Kidney epithelial cell (primary cell): Measurements from ENCODE around the gene ASB5. TPM values are rescaled to one million over a fixed set of nuclear protein-coding genes. Genes with fewer than 3 reads are reported as not detected.
"Not testable (repeated sequence)": the region's sequence is repeated elsewhere in the genome, so short reads cannot be mapped to it uniquely, and the experiment has no call there.

Source experiments
- DNase-seq: peaks from one replicate; pipeline ENCODE4 v3.0.0-alpha.2; 2010; ENCODE audit warnings: low read depth
- H3K27me3 ChIP-seq: 2 replicates; pipeline ENCODE4 v1.6.0; 2011; ENCODE audit warnings: low read length; ENCODE audit not compliant: control insufficient read depth, insufficient read depth
- H3K36me3 ChIP-seq: 2 replicates; pipeline ENCODE4 v1.5.1; 2011; ENCODE audit warnings: low read length; ENCODE audit not compliant: control insufficient read depth, insufficient read depth
- H3K4me3 ChIP-seq: 2 replicates; pipeline ENCODE4 v1.5.1; 2011; ENCODE audit warnings: low read depth, mild to moderate bottlenecking, control low read depth, low read length
- CTCF ChIP-seq: IDR thresholded peaks from 2 replicates; pipeline ENCODE4 v1.5.1; 2011; ENCODE audit warnings: mild to moderate bottlenecking, moderate library complexity, low read length, control low read depth, inconsistent platforms; ENCODE audit not compliant: insufficient read depth, poor library complexity, severe bottlenecking
- total RNA-seq: library from RNA; depleted of rRNA; stranded (reverse); fragments of >200 nt; gene quantifications from 2 replicates; pipeline ENCODE4 v1.2.3, GENCODE V29; 2015

ASB5 gene
- total RNA-seq, 1 donor from 2014 or later: not detected

- no peak for DNase-seq
- no peak overlapping the region for H3K4me3 ChIP-seq
- no peak for TF ChIP-seq CTCF
- no peaks in the 10 kb centered on the region for H3K27me3 ChIP-seq
- no peaks in the 10 kb centered on the region for H3K36me3 ChIP-seq
Measured at GRCh38 chr4:176217510-176217909, 51.5 kb downstream of the ASB5 start.

GRCh38 chr4:176212351-176212750 lies 56.7 kb downstream of the ASB5 start:
- not testable (repeated sequence) for H3K36me3 ChIP-seq, DNase-seq, H3K27me3 ChIP-seq, H3K4me3 ChIP-seq

- H3K4me3 ChIP-seq: no peak overlapping the region
- TF ChIP-seq CTCF: no peak
- DNase-seq: no peak
- H3K36me3 ChIP-seq: no peaks in the 10 kb centered on the region
- H3K27me3 ChIP-seq: no peaks in the 10 kb centered on the region
Measured at GRCh38 chr4:176210579-176211296, 58.3 kb downstream of the ASB5 start.

GRCh38 chr4:176210101-176210500 lies 58.9 kb downstream of the ASB5 start:
- Histone ChIP-seq H3K4me3 (no peak overlapping the region), H3K36me3 (no peaks in the 10 kb centered on the region), H3K27me3 (no peaks in the 10 kb centered on the region)
- DNase-seq: no peak
- TF ChIP-seq CTCF: no peak

- TF ChIP-seq CTCF: no peak
- Histone ChIP-seq H3K36me3 (no peaks in the 10 kb centered on the region), H3K27me3 (no peaks in the 10 kb centered on the region), H3K4me3 (no peak overlapping the region)
- no peak for DNase-seq
Measured at GRCh38 chr4:176209535-176209934, 59.5 kb downstream of the ASB5 start.

GRCh38 chr4:176207839-176208238 lies 61.2 kb downstream of the ASB5 start:
- no peak for DNase-seq
- TF ChIP-seq CTCF: no peak
- H3K4me3 ChIP-seq: no peak overlapping the region
- no peaks in the 10 kb centered on the region for H3K36me3 ChIP-seq
- H3K27me3 ChIP-seq: no peaks in the 10 kb centered on the region
